Hindlimb muscle (tissue), 1 donor: ENCODE measurements around the gene NIPAL4. TPM values are rescaled to one million over a fixed set of nuclear protein-coding genes. Genes with fewer than 3 reads are reported as not detected.

Experiments used
- DNase-seq: peaks from one replicate; pipeline ENCODE4 v3.0.0-alpha.2; 2013
- polyA plus RNA-seq: library from polyadenylated mRNA; unstranded; fragments of 120-200 nt; gene quantifications from one replicate; pipeline ENCODE4 v1.2.1, GENCODE V29; 2013; ENCODE audit not compliant: insufficient read length

The NIPAL4 gene
- polyA plus RNA-seq, 1 donor = 0.22 TPM

DNA sequence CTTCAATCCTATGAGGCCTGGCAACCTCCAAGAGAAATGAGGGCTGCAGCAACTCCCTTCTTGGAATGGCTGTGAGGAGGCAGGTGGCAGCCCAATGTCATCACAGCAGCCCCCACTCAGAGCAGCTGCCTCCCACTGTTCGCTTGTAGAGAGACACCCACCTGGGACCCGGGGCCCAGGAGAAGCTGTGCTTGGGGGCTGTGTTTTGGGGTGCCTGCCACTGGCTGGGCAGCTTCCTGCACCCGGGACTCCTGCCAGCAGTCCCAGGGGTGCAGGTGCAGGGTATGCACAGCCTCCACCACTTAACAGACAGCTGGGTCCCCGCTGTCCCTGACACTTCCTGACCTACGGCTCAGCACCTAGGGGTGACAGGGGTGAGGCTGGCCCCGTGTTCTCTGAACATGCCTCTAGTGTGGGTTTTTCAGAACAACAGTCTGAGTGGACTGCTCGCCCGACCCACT, 26.2 kb downstream of the NIPAL4 start:
- no peak for DNase-seq

DNA sequence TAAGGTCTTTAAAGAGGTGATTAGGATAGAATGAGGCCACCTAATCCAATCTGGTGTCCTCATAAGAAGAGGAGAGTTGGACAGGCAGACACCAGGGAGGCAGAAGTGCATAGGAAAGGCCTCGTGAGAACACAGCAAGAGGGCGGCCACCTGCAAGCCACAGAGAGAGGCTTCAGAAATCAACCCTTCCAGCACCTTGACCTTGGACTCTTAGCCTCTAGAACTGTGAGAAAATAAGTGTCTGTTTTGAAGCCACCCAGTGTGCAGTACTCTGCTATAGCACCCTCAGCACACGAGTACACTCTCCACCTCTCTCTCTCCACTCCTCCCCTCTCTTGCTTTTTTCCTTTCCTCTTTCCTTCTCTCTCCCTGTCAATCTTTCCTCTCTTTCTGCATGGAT, 26.8 kb downstream of the NIPAL4 start:
- DNase-seq = no peak

DNA sequence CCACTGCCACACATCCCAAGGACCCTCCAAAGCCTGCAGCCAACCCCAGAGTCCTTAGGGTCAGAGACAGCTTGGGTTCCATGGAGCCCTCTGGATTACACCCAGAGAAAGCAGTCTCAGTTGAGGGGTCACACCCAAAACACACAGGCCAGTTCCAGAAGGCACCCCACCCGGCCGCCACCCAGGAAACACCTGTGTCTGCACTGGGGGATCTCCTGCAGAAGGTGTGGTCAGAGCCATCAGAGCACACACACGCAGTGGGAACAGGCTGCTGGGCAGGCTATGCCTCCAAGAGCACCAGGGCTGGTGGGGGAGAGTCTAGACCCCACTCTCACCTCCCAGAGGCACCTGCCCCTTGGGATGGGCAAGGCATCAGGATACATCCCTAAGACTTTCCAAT, 27.3 kb downstream of the NIPAL4 start:
- no peak for DNase-seq

DNA sequence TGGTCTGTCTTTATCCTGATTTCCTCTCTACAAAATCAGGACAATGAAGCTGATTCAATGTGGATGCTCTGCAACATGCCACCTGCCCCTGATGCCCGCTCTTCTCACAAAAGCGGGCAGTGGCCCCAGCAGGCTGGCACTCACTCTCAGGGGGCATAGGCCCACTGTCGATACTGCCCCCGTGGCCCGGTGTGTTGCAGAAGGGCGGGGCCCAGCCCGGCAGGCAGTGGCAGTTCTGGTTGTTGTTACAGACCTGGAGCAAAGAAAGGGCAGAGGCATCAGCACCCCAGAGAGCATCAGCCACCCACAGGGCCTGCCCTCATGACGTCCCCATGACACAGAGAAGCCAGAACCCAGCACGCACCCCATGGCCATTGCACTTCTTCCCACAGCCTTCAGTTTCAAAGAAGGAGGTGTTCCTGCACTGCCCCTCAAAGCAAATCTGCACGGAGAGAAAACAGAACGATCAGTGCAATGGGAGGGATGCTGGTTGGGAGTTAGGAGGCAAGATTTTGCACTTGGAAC, 31.5 kb downstream of the NIPAL4 start:
- DNase-seq = no peak

DNA sequence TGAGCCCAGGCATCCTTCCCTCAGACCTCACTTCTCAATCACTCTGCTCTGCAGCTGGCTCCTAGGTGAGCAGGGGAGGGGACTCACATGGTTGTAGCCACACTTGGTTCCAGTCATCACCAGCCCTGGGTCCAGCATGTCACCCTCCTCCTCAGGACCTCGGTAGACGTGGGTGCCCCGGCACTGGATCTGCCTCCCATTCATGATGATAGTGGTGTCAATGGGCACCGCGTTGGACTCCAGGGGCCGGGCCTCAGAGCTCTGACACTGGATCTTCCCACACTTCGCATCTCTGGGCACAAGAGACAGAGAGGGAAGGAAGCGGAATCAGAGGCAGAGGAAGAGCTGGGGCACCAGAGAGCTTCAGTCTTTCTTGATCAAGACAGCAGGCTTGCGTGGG, 32.9 kb downstream of the NIPAL4 start:
- no peak for DNase-seq

DNA sequence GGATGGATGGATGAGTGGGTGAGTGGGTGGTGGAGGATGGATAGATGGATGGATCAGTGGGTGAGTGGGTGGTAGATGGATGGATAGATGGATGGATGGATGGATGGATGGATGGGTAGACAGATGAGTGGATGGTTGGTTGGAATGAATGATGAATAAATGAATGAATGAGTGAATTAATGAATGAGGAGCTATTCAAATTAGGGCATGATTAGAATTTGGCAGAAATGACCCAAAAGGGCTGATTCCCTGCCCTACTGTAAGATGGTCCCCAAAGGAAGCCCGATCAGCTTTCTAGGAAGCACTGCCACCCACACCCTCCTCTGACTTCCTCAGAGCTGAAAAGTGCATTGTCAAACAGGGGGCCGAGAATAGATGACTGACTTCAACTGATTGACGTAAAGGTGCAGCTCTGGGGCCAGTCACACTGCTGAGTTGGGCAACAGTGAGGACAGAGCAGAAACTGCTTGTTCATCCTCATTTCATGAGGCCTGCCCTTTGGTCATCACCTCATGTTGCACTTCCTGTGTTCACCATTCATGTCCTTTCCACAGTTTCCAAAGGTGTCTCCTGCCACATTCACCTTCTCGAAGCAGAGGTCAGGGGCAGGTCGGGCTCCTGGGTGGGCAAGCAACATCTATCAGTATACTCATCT, 34.3 kb downstream of the NIPAL4 start:
- no peak for DNase-seq

DNA sequence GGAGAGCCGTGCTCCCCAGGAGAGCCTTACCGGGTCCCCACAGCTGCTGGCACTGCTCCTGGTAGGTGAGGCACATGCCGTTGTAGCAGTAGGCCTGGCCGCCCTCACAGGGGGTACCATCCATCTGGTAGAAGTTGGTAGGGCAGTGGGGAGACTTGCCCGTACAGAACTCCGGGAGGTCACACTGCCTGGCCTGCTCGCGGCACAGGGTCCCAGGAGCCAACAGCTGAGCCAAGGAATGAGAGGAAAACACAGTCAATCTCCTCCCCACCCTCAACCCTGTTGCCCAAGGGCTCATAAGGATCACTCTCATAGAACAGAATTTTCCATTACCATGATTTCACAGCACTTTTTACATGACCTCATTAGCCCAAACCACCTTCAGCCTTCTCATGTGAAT, 36.9 kb downstream of the NIPAL4 start:
- DNase-seq = no peak

DNA sequence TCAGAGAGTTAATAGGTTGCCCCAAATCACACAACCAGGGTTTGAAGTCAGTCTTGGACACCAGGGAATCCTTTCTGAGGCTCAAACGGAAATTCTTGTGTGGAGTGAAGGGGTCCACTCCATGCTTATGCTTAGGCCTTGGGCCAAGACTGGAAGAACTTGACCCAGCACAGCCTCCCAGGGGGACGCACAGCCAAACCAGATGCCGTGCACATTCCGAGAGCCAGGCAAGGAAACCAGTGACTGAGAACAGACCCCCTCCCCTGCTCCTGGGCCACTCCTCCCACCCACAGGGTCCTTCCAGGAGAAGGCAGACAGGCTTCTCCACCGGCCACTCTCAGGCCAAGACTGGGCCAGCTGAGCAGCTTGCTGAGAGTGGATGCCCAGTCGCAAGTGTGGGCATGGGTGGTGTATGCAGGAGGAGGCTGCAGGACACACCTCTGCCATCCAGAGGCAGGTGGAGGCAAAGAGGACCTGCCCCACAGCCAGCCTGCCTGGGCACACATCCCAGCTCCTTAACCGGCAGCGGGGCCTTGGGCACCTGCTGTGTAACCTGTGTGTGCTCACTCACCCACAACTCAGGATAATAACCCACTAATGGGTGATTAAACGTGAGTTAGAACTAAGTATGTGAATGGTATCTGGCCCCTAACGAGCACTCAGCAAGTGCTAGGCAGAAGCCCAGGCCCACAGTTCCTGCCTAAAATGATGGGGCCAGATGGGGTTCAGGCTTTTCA, 38.0 kb downstream of the NIPAL4 start:
- no peak for DNase-seq

DNA sequence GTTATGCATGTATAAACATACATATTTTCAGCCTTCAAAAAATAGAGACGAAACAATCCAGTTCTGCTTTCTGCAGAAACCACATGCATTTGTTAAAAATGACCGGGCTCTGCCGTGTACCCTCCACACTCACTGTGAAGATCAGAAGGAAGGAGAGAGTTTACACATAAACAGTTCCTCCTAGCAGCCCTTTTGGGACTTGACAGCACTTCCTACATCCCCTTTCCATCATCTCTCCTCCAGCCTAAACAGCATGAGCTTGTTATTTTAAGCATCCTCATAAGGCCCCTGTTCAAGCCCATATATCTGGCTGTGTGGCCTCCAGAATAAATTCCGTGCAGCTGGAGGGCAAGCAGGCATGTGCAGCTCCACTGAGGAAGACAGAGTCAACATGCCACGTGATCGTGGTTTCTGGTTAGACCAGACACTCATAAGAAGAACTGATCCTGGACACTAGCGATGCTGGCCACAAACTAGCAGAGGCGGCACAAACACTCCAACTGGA, 42.2 kb downstream of the NIPAL4 start:
- no peak for DNase-seq

DNA sequence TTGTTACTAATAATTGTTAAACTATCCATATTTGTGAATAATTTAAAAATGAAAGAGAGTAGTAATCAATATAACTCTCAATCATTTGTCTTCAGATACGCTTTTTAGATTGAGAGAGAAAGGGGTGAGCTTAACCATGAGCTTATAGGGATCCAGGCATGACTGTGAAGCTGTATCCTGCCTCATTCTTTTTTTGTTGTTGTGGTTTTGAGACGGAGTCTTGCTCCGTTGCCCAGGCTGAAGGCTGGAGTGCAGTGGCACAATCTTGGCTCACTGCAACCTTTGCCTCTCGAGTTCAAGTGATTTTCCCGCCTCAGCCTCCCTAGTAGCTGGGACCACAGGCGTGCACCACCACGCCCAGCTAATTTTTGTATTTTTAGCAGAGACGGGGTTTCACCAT, 44.0 kb downstream of the NIPAL4 start:
- no peak for DNase-seq

DNA sequence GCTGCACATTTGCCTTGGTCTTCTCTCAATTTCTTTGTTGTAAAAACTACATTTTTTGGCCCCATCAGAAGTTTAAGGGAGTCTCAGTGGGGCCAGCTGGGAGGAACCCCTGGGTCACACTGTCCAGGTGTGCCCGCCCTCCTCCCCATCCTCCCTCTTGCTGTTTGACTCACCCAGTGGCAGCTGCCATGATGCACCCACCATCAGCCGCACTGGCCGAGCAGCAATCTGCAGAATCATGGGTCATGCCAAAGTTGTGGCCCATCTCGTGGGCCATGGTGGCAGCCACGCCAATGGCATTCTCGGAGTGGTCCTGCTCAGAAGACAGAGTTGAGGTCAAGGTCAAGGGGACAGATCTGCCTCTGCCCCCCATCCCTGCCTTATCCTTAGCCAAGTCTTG, 45.5 kb downstream of the NIPAL4 start:
- DNase-seq = no peak

DNA sequence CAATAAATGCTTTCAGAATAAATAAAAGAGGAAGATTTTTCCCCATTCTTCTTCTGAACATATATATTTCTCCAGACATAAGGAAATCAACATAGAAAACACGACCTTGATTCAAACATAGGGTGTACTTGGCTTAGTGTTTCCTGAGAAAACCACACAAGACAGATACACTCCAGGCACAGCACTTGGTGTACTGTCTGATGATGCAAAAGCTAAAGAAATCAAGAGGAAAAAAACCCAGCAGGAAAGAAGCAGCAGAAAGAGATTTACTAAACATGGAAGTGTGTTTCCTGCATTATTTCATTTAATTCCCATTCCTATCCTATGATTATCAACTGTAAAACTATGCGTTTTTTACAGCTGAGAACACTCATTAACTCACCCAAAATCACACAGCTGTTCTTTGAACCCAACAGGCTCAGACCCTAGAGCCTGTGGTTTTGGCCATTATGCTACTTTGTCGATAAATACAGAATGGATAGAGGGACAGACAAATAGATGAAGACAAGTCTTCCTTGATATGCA, 46.1 kb downstream of the NIPAL4 start:
- no peak for DNase-seq

DNA sequence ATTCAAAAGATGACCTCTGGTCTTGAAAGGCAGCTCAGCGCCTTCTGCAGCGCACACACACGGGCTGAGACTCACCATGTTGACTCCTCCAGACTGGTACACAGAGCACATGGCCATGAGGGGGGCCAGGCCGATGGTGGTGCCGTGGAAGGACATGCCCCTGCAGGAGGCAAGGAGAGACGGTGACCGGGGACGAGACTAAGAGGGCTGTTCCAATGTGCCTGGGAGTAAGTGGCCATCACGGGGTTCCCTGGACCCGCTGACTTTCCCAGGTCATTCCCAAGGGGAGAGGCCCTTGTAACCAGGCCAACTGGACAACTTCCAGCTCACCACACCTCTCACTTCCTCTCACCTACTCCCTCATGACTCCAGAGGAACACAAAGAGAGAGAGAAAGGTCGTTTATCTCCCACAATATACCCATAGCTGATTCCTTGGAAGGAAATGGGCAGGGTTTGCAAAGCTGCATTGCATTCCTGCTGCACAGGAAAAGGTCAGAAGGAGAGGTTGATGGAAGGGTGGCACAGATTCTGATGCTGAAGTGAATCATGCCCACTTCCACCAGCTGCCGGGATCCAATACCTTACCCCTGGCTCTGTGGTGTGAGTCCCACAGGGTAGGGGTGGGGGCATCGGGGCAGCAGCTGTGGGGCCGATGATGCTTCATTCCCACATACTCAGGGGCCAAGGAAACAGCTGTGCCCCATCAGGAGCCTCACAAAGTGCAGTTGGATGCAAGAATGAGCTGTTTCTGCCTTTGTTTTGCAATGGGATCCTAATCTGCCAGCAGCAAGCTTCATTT, 47.2 kb downstream of the NIPAL4 start:
- DNase-seq = no peak

DNA sequence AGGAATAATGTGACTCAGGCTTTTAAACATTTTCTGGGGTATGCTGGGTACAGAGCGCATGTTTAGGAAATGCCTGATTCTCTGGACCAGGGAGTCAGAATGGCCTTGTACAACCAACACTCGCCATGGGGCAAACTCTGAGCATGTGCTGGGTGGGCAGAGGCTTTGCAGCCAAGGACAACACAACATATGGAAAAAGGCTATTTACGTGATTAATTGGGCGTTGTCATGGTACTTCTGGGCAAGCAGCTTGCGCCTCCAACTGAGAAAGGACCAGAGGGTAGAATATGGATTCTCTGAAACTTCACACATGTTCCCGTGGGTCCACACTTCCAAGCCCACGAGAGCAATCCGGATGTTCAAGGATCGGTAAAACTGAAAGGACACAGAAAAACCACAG, 49.1 kb downstream of the NIPAL4 start:
- DNase-seq = no peak

DNA sequence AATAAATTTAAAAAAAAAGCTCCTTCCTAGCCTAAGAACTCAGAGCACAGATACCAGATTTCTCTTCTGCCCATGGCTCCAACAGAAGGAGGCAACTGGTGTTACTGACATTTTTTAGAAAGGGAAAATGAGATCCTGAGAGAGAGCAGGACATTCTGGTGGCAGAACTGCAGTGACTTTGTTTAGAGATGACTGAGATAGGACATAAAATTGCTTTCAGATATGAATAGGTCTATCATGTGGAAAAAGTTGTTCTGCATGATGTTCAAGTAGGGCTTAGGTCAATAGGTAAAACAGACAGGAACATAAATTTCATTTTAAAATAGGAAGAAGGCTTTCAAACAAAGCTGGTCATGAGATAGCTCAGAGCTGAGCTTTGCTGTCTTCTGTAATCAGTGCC, 49.6 kb downstream of the NIPAL4 start:
- no peak for DNase-seq

DNA sequence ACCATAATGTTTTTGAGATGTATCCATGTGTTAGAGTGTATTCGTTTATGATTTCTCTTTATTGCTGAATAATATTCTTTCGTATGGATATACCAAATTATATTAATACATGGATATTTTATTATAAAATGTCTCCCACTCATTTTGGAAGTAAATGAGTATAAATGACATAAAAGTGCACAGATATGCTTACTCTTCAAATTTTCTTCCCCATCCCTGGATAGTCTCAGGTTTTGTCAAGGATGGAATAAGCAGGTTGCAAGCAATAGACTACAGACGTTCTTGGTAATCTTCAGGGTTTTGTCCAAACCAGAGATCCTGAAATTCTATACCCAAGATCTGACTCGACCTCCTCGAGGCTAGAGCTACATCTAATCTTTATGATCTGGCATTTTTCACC, 50.7 kb downstream of the NIPAL4 start:
- DNase-seq = no peak

DNA sequence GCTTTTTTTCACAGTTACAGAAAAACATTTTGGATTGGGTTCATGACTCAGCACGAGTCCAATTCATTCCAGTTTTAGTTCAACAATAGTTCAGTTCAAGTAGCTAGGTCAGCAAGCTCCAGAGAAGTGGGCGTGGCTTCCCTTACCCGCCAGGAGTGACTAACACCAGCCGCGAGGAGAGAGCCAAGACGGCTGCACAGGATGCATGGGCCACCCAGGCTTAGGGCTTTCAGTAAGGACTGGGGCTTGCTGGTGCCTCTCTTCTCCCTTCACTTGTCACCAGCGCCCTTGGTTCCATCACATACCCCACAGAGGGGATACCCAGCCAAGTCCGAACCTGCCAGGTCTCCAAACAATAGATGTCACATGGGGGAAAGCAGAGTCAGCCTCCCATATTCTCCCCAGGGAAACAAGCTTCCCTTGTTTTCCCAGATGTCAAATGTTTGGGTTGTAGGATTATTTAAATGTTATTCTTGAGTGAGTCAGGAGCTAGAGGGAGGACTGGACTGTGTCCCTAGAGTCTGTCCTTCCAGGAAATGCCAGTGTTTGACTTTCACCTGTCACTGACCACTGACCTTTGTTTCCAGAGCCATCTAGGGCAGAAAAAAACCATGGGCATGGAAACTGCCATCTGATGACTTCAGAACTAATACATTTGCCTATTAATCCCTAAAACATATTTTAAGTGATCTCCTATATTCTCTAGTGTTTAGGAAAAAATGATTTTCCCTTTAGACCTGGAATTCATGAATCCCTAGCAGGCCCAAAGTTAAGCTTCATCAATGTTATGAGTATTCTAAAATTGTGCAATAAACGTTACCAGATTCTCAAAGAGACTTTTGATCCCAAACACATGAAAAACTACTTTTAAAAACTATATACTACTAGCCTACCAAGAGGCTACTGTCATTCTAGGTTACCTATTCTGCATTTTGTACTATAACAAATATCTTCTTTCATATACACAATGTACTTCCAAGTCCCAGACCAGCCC, 51.9 kb downstream of the NIPAL4 start:
- peak; percentile 83 for DNase-seq

DNA sequence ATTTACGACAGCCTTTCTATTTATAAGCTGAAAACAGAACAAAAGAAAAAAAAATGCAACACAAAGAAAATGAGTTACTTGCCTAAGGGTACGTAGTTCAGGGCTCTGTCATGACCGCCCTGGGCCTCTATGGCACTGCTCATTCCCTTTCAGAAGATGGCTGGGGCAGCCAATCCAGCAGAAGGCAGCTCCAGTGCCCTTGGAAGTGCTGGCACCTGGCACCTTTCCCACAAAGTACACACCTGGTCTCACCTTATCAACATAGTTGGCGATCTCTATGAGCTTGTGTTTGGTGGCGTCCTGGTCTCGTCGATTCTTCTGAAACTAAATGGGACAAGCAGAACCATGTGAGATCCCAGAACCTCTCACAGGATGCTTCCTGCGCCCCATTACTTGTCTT, 53.2 kb downstream of the NIPAL4 start:
- DNase-seq = no peak

DNA sequence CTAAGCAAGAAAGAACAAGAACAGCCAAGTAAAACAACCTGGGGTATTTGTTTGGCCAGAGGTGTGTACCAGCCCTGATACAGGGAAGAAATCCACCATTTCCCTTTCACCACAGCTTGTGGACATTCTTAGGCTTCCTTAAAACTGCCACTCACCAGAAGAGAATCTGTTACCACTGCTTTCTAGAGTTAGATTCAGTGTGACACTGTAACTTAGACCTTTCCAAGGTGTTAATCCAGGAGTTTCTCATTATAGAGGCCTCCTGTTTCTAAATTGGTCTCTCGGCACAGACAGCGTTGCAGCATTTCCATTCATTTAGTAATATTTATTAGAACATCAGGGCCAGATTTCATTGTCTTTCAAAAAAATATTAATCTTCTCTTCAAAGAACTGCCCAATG, 55.0 kb downstream of the NIPAL4 start:
- DNase-seq = no peak

DNA sequence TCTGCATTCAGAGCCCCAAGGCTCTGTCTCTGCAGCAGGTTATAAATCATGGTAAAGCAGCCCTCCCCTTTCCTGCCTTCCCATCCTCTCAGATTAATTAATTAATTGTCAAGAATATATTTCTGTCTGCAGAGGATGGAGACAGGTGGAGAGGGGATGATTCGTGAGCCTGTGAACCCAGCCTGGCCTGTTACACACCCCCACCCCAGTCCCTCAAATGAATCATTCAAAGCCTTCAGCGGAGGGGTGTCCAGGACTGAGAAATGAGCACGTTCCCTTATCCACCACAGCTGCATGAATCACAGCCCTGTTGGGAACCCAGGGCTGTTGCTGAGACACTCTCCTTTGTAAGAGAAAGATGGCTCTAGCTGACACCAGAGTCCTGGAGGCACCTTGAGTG, 56.0 kb downstream of the NIPAL4 start:
- no peak for DNase-seq

DNA sequence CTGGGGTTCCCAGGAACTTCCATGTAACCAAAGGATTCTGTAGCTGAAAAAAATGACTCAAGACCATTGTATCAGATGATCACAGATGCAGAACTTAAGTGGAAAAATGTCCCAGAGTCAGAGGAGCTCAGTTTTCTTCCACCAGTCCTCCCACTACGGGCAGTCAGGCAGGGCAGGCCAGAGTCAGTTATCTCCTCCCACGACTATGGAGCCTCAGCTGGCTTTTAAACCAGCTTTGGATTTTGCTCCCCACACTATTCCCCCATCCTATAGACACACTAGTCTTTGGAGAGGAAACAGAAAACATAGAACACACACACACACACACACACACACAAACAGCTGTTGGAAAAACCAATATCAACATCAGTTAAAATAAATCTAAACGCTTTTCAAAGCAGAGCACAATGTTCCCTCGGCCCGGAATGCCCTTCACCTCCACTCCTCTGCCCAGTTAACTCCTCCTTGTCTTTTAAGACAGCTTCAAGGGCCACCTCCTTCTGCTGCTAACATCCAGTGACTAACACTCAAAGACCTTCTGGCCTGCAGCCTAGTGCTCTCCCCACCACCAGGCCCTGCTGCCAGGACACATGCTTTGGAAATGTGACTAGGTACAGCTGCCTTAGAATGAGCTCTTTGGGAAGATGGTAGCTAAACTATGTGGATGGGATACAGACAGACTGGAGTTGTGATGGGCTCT, 56.8 kb downstream of the NIPAL4 start:
- DNase-seq = no peak
